Ascending aorta (tissue), 2 donors: ENCODE measurements around the gene PAFAH1B1. TPM values are rescaled to one million over a fixed set of nuclear protein-coding genes. Genes with fewer than 3 reads are reported as not detected.
A peak's percentile ranks its signal among the peaks of the same experiment; 100 is the strongest.

Experiments
- DNase-seq, 2 donors: peaks; one replicate each; pipeline ENCODE4 v3.0.0-alpha.2; 2019; ENCODE audit warnings: low spot score in 2 of 2
- H3K27ac ChIP-seq, 2 donors: fragments of 200-600 bp; sonication (generic); one replicate each; pipeline ENCODE4 v1.5.1; 2016 to 2017; ENCODE audit warnings: mild to moderate bottlenecking in 1 of 2
- H3K27me3 ChIP-seq: fragments of 200-600 bp; sonication (generic); one replicate; pipeline ENCODE4 v1.5.1; 2017
- H3K36me3 ChIP-seq, 2 donors: fragments of 200-600 bp; sonication (generic); one replicate each; pipeline ENCODE4 v1.5.1; 2016
- H3K4me1 ChIP-seq, 2 donors: fragments of 200-600 bp; sonication (generic); one replicate each; pipeline ENCODE4 v1.5.1; 2016 to 2017; ENCODE audit warnings: mild to moderate bottlenecking in 1 of 2
- H3K4me3 ChIP-seq, 2 donors: fragments of 200-600 bp; sonication (generic); one replicate each; pipeline ENCODE4 v1.5.1; 2016 to 2017; ENCODE audit warnings: mild to moderate bottlenecking in 1 of 2
- H3K9me3 ChIP-seq, 2 donors: fragments of 200-600 bp; sonication (generic); one replicate each; pipeline ENCODE4 v1.5.1; 2016
- intact Hi-C: fragments of 100-400 bp; cut with DNase I; formaldehyde crosslinking; loops from one replicate; pipeline ENCODE4 v1.15.1; 2023
- total RNA-seq: library from RNA; depleted of rRNA; stranded (reverse); fragments of >200 nt; gene quantifications from one replicate; pipeline ENCODE4 v1.1.0, GENCODE V29; 2016
- TF ChIP-seq, protein P1 (sequence below), 3 experiments: fragments of 200-600 bp in 2 of 3; fragments of 450-650 bp in 1 of 3; sonication (generic) in 2 of 3; IDR thresholded peaks; one replicate each; pipeline ENCODE4 v1.5.1; 2016 to 2019; ENCODE audit warnings: antibody characterized with exemption in 3 of 3, mild to moderate bottlenecking in 1 of 3, moderate library complexity in 1 of 3

PAFAH1B1 gene
- total RNA-seq, 1 donor from 2014 or later, result 29.6 TPM

DNA sequence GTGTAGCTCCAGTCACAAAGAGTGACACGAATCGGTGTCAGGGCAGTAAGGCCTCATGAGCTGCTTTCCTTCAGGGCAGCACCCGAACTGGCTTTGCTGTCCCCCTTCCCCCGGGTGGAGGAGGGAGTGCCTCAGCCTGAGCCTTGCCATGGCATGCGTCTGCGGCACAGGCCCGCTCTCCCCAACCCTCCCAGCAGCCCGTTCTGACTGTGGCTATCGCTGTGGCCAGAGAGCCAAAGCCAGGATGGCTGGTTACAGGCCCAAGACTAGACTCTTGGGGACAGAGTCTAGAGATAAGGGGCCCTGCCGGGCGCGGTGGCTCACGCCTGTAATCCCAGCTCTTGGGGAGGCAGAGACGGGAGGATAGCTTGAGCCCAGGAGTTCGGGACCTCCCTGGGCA is 92.2 kb downstream of the PAFAH1B1 start:
- no peaks in the 10 kb centered on the region for H3K27me3 ChIP-seq
- H3K36me3 ChIP-seq, result peaks cover 28 to 32% of the 10 kb centered on the region in 2 donors
- H3K4me1 ChIP-seq, result peaks cover 0 to 8% of the 10 kb centered on the region in 2 donors
- H3K27ac ChIP-seq, result no peak overlapping the region
- DNase-seq, result peak in 1 of 2 donors; percentile 58
- no peaks in the 10 kb centered on the region for H3K9me3 ChIP-seq
- no peak overlapping the region for H3K4me3 ChIP-seq
- intact Hi-C loops, result loop anchor here (5.0 kb wide), 1 partner anchor 93 kb away; the partner anchor contains the start of gene PAFAH1B1
- TF ChIP-seq, protein P1, sequence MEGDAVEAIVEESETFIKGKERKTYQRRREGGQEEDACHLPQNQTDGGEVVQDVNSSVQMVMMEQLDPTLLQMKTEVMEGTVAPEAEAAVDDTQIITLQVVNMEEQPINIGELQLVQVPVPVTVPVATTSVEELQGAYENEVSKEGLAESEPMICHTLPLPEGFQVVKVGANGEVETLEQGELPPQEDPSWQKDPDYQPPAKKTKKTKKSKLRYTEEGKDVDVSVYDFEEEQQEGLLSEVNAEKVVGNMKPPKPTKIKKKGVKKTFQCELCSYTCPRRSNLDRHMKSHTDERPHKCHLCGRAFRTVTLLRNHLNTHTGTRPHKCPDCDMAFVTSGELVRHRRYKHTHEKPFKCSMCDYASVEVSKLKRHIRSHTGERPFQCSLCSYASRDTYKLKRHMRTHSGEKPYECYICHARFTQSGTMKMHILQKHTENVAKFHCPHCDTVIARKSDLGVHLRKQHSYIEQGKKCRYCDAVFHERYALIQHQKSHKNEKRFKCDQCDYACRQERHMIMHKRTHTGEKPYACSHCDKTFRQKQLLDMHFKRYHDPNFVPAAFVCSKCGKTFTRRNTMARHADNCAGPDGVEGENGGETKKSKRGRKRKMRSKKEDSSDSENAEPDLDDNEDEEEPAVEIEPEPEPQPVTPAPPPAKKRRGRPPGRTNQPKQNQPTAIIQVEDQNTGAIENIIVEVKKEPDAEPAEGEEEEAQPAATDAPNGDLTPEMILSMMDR (IDR thresholded peaks at IDR 0.05), result no peak

DNA sequence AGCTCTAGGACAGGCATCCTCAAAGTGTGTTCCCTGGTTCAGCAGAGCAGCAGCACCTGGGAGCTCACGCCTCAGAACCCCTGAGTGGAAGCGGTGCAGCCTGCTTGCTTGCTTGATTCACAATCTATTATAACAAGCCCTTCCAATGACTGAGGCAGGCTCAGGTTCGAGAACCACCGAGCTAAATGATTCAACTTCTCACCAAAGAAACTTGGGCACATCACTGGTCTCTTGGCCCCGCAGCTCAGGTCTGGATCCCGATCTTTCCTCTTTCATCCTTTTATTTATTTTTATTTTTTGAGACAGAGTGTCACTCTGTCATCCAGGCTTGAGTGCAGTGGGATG is 93.6 kb downstream of the PAFAH1B1 start:
- peak overlapping the region; percentile 15 to 27 for H3K27ac ChIP-seq
- H3K27me3 ChIP-seq, result no peaks in the 10 kb centered on the region
- no peak overlapping the region for H3K4me3 ChIP-seq
- peaks cover 28 to 30% of the 10 kb centered on the region in 2 donors for H3K36me3 ChIP-seq
- intact Hi-C loops, result loop anchor here (5.0 kb wide), 1 partner anchor 95 kb away; the partner anchor contains the start of gene PAFAH1B1
- peaks cover 0 to 8% of the 10 kb centered on the region in 2 donors for H3K4me1 ChIP-seq
- DNase-seq, result no peak
- TF ChIP-seq, protein P1 (IDR thresholded peaks at IDR 0.05), result no peak
- H3K9me3 ChIP-seq, result no peaks in the 10 kb centered on the region

DNA sequence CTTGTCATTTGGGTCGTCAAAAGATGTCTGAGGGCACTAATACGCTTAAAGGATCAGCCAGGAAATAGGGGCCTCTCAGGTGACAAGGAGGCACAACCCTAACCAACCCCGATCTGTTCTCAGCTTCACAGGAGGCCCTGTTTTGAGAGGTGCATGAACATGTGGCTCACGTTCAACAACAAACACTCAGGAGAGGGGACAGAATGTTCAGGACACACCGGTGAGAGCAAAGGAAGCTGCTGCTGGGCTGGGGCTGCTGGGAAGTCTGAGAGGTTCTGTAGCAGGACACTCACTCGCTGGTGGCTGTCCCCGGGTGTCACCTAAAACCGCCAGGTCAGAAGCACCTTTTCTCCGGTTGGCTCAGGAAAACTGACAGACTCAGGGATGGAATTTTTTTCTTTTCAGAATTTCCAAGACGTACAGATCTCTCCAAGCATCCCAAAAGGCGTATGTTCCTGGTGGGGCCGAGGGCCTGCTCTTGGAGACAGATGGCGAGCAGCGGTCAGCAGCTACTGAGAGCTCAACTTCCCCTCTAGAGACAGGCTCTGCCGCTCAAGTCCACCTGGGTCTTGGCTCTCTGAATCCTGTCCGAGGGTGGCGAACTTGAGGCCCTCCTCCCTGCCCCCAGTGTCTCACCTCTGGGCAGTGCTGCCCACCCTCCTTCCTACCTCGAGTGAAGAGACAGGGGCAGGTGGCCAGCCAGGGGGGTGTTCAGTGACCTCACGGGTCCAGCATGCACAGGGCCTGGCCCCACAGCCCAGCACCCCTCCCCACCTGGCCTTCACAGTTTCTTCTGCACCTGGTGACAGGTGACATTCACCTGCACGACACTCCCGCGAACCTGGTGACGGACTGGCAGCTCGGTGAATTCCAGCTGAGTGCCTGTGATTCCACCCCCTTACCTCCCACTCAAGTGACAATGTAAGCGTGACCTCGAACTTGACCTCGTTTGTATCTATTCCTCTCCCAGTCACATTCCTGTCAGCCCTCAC is 95.2 kb downstream of the PAFAH1B1 start:
- Histone ChIP-seq H3K27ac (no peak overlapping the region), H3K27me3 (no peaks in the 10 kb centered on the region), H3K4me3 (no peak overlapping the region), H3K9me3 (no peaks in the 10 kb centered on the region), H3K4me1 (peaks cover 0 to 8% of the 10 kb centered on the region in 2 donors), H3K36me3 (peaks cover 34 to 39% of the 10 kb centered on the region in 2 donors)
- intact Hi-C loops, result loop anchor here (5.0 kb wide), 1 partner anchor 96 kb away; the partner anchor contains the start of gene PAFAH1B1
- DNase-seq, result peak in 1 of 2 donors; percentile 62
- TF ChIP-seq, protein P1 (IDR thresholded peaks at IDR 0.05), result no peak

DNA sequence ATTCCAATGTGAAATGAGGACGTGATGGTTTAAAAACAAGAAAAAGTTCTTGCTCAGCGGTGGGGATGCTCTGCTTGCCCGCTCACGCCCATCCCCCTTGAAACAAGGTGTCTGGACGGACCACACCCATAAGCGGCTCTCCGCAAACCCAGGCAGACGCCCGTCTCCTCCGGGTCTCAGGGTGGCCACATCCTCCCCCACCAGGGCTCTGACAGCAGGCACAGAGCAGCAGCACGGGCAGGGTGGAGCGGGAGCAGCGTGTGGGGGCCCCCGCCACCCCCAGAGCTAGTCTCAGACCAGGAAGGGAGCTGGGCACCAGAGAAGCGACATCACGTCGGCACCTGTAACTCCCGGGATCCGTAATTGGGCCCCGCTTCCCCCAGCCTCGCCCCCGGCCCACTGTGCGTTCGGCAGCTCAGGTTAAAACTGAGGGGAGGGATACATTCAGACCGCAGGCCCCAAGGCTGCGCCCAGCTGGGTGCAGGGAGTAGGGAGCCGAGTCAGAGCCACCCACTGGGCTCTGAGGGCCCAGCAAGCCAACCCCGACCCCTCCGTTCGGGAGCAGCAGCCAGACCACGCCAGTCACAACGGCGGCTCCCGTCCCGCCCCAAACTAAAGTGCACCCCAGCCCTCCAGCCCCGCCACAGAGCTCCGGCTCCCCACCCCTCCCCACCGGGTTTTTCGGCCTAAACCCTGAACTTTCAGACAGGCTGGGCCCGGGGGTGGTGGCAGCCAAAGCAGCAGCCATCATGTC is 96.1 kb downstream of the PAFAH1B1 start:
- Histone ChIP-seq H3K4me1 (peaks cover 0 to 8% of the 10 kb centered on the region in 2 donors), H3K27ac (no peak overlapping the region), H3K27me3 (no peaks in the 10 kb centered on the region), H3K36me3 (peaks cover 34 to 40% of the 10 kb centered on the region in 2 donors), H3K9me3 (no peaks in the 10 kb centered on the region), H3K4me3 (no peak overlapping the region)
- DNase-seq, result peak in 1 of 2 donors; percentile 62
- TF ChIP-seq, protein P1 (IDR thresholded peaks at IDR 0.05), result no peak
- intact Hi-C loops, result loop anchor here (5.0 kb wide), 1 partner anchor 97 kb away; the partner anchor contains the start of gene PAFAH1B1
